T-helper 2 cell treated with Interferon-gamma antibody and Interleukin-4, amounts not matched to agents 100 ng/mL and 5 ng/mL, for 36 hours (primary cell): ENCODE results near the gene SELENOS. TPM values are rescaled to one million over a fixed set of nuclear protein-coding genes. Genes with fewer than 3 reads are reported as not detected.
"Not testable (repeated sequence)": the region's sequence is repeated elsewhere in the genome, so short reads cannot be mapped to it uniquely, and the experiment has no call there.

Experiments
- intact Hi-C: fragments of 100-400 bp; cut with micrococcal nuclease; formaldehyde crosslinking; loops from one replicate; pipeline ENCODE4 v1.15.1; 2023
- total RNA-seq: library from RNA; stranded (reverse); gene quantifications from 2 replicates; pipeline ENCODE4 v1.2.3, GENCODE V29; 2022

The SELENOS gene
- total RNA-seq, 1 donor from 2014 or later, result 42.5 TPM

DNA sequence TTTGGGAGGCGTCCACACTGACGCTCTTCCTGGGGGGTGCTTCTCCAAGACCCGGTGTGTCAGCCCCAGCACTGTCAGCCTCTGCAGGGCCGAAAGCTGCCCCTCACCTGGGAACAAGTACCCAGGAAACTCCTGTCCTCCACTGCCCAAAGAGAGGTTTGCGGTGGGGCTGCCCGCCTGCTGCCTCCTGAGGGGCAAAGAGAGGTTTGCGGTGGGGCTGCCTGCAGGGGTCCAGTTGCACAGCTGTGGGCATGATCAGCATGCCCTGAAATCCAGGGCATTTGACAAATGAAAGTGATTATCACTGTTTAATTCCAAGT is 32.8 kb upstream of the SELENOS start:
- intact Hi-C loops, result no loop called here

- intact Hi-C loops, result no loop called here
Measured at GRCh38 chr15:101309436-101310160, 32.3 kb upstream of the SELENOS start.

DNA sequence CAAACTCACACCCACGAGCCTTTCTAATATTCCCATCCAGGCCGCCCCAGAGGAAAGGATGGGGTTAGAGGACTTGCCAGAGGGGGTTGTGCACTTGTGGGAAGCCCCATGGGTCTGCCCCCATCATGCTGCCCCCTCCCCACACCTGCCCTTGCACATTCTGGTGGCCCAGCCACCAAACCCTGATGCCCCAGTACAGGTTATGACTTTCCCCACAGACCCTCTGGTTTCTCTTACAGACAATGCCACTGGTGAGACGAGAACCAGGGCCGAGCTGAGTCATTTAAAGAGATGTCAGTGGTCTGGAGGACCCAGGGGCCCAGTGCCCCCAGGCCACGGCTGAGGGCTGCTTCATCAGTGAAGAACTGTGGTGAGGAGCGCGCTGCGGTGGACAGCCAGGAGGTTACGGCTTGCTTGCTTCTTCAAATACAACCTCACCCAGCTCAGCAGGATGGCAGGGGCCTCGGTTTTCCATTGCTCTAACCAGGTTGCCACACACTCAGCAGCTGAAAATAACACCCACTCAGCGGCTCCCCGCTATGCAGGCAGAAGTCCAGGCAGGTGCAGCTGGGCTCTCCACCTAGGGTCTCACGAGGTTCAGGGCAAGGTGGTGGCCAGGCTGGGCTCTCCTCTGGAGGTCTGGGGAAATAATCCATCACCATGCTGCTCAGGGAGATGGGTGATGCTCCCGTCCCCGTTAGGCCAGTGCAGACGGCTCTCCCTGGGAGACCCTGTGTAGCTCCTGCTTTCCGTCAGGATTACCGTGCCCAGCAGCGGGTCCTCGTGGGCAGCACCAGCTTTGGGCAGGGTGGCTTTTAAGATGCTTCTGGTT is 31.5 kb upstream of the SELENOS start:
- intact Hi-C loops, result no loop called here

- intact Hi-C loops, result no loop called here
Measured at GRCh38 chr15:101307897-101308603, 30.8 kb upstream of the SELENOS start.

DNA sequence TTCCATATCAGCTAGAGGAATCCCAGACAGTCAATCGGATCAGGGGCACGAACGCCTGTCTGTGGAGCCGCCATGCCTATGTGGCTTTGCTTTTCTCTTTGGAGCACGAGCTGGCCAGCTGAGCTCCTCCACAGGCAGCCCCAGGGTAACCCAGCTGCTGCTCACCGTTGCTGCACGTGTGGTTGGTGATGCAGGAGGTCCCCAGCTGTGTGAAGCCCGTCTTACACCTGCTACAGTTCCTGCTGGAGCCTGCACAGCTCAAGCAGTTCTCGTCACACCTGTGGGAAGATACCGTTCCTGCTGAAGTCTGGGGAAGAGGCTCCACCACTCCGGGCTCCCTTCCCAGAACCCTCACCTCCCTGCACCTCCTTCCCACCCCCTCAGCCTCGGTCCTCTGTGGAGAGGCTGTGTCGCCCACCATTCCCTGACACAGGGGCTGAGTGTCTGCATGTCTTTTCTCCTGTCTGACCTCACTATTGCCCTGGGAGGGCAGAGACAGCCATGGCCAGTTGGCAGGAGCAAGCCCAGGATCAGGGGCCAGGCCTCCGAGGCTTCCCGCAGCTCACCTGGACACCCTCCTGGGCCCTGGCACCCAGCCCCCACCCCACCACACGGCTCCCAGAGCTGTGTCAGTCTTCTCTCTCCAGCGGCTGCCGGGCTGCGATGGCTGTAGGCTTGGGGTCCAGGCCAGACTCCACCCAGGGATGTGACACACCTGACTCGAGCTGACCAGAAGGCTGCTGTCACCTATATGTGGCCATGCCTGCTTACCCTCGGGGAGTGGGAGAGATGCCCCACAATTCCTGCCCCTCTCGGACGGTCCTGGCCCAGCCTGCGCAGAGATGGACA is 30.0 kb upstream of the SELENOS start:
- intact Hi-C loops, result no loop called here

- intact Hi-C loops, result no loop called here
Measured at GRCh38 chr15:101306341-101307047, 29.2 kb upstream of the SELENOS start.

GRCh38 chr15:101305820-101306255 is 28.6 kb upstream of the SELENOS start:
- intact Hi-C loops, result no loop called here

DNA sequence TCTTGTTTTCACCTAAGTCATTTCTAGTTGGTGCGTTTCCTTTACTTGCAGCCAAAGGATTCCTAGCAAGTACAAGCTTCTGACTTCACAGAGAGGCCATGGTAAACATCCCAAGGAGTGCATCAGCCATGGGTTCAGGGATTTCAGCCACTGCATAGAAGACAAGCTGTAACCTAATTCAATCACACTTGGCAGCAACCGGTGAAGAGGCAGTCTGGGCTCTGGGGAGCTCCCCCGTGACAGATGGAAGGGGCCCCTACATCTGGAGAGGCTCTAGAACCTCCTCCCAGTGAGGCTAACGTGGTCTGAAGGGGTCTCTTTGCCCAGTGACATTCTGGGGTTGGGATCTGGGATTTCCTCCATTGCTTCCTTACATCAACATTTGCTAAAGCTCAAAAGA is 26.1 kb upstream of the SELENOS start:
- intact Hi-C loops, result loop anchor here (5.0 kb wide), 1 partner anchor 274 kb away; no protein-coding TSS in a partner anchor

DNA sequence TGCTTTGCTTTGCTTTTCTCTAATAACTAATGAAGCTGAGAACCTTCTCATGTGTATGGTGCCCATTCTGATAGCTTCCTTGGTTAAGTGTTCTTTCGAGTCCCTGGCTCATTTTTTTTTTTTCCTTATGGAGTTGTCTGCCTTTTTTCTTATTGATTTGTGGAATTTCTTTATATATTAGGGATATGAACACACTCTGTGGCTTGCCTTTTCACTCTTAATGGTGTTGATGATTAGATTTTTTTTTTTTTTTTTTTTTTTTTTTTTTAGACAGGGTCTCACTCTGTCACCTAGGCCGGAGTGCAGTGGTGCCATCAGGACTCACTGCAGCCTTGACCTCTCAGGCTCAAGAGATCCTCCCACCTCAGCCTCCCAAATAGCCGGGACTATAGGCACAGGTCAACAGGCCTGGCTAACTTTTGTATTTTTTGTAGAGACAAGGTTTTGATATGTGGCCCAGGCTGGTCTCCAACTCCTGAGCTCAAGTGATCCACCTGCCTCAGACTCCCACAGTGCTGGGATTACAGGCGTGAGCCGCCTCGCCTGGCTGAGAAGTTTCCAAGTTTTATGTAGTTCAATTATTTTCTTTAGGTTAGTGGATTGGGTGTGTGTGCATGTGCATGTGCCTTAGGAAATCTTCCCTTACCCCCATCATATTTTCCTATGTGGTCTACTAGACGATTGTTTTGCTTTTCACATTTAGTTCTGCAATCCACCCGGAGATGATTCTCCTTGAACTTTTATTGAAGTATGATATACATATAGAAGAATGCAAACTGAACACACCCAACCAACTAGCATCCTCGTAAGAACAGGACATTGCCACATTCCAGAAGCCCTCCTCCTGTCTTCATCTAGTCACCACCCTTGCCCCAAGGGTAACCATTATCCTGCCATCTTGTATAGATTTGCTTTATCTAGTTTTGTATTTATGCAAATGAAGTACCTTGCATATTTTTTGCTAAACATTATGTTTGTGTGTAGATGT is 19.4 kb upstream of the SELENOS start:
- intact Hi-C loops, result no loop called here

DNA sequence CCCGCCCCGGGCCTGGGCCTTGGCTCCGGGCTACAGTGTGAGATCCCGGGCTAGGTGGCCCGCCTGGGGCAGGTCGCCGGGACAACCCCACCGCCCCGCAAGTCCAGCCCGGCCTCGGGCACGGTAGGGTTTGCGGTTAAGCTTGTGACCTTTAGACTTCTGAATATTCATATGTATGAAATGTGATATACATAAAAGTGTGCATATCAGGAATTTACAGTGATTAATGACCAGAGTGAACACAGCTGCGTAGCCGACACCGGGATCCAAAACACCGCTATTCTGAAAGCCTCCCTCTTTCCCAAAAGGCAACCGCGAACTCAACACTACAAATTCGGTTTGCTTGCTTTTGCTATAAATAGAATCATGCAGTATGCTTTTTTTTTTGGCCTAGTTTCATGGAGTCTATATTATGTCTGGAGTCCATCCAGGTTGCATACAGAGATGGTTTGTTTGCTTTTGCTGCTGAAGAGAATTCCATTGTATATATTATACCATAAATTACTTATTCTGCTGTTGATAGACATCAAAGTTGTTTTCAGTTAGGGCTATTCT is 18.4 kb upstream of the SELENOS start:
- intact Hi-C loops, result loop anchor here (1.0 to 2.0 kb wide), 5 partner anchors 18 to 429 kb away; partner anchors contain the start of genes CHSY1, SELENOS, TARS3 and TM2D3

- intact Hi-C loops, result loop anchor here (1.0 to 2.0 kb wide), 6 partner anchors 18 to 693 kb away; partner anchors contain the start of genes ASB7, CHSY1, LINS1 and SELENOS
Measured at GRCh38 chr15:101294731-101295606, 17.7 kb upstream of the SELENOS start, which contains the start of gene SNRPA1. Gene SNRPA1 (minus strand): TSS chr15:101295248. CDS start chr15:101295178, 70 bp downstream.

DNA sequence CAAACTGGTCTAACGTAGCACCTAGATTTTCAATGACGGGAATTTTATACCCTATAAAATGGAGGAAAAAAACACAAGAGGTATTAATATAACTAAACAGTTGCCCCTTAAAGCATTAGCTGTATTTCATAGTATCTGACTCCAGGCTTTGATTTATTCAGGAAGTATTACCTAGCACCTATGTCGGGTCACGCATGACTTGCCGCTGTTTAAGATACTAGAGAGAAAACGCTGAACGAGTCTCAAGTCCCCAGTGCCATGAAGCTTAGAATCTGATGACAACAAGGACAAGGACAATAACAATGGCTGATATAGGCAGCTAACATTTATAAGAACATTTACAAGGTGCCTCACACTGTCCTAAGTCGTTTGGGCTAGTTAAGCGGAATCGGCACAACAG is 15.8 kb upstream of the SELENOS start:
- intact Hi-C loops, result no loop called here

- intact Hi-C loops, result no loop called here
Measured at GRCh38 chr15:101288905-101289513, 11.7 kb upstream of the SELENOS start.

DNA sequence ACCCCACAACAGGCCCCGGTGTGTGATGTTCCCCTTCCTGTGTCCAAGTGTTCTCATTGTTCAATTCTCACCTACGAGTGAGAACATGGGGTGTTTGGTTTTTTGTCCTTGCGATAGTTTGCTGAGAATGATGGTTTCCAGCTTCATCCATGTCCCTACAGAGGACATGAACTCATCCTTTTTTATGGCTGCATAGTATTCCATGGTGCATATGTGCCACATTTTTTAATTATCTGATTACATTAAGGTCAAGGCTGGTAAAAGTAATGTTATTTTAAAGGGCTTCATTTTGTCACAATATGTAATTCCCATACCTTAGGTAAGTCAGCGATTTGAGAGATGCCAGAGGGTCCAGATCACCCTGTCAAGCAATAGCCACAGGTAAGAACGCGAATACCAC is 10.1 kb upstream of the SELENOS start:
- intact Hi-C loops, result not testable (repeated sequence)

- intact Hi-C loops, result no loop called here
Measured at GRCh38 chr15:101286471-101287114, 9.3 kb upstream of the SELENOS start.

- intact Hi-C loops, result no loop called here
Measured at GRCh38 chr15:101283931-101284330, 6.6 kb upstream of the SELENOS start.

DNA sequence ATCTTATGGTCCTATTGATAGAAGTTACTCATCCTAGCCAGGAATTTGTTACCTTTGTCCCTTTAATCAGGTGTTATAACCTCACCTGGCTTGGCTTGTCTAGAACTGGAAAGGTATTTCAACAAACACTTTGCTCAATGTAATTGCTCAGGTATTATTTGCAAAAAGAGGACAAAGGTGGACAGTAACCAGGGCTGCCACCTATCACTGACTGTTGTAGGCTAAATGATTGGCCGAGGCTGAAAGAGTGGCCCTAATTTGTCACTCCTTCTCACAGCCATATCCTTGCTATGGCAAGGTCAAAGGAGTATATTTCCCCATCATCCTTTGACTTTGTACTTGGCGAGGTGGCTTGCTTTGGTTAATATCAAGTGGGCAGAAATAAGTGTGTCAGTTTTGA is 2.7 kb upstream of the SELENOS start:
- intact Hi-C loops, result no loop called here
